IPS-11a (cell line): Measurements from ENCODE around the gene SRD5A3.

ENCODE experiments used
- H3K4me3 ChIP-seq: one replicate; pipeline ENCODE4 v1.5.1; 2013; ENCODE audit warnings: low read depth, low read length, control low read depth

SRD5A3 gene

DNA sequence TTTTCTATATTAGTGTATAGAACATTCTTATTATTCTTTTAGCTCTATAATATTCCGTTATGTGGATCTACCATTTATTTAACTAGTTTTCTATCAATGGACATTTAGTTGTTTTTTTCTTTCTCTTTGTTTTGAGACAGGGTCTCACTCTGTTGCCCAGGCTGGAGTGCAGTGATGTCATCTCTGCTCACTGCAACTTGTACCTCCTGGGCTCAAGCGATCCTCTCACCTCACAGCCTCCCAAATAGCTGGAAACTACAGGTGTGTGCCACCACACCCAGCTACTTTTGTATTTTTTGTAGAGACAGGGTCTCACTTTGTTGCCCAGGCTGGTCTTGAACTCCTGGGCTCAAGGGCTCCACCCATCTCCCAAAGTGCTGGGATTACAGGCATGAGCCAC lies 60.5 kb downstream of the SRD5A3 start:
- H3K4me3 ChIP-seq = no peak overlapping the region

DNA sequence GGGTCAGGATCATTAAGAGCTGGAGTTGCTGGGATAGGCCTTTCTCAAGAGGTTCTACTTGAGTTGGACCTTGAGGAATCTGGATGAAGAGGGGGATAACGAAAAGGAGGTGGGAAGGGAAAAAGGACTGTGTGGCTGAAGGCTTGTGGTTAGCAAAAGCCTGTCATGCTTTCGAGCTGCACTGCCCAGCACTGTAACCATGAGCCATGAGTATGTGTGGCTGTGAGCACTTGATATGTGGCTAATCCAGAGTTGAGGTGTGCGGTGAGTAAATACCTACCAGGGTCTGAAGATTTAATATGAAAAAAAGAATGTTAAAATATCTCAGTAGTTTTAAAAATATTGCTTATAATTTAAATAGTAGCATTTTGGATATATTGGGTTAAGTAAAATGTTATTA lies 61.1 kb downstream of the SRD5A3 start:
- no peak overlapping the region for H3K4me3 ChIP-seq

DNA sequence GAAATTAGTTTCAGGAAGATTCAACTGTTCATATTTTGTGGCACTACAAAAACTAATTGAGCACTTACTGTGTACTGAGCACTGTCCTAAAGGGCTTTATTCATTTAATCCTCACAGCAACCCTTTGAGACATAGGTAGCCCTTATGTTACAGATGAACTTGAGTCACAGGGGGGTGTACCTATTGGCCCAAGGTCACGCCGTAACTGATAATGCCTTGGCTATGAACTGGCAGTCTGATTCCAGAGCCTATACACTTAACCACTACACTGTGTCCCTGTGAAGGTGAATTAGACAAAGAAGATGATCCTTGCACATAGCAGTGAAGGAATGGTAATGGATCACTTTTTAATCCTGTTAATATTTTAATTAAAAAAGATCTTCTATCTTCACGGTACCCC lies 61.7 kb downstream of the SRD5A3 start:
- H3K4me3 ChIP-seq = no peak overlapping the region

DNA sequence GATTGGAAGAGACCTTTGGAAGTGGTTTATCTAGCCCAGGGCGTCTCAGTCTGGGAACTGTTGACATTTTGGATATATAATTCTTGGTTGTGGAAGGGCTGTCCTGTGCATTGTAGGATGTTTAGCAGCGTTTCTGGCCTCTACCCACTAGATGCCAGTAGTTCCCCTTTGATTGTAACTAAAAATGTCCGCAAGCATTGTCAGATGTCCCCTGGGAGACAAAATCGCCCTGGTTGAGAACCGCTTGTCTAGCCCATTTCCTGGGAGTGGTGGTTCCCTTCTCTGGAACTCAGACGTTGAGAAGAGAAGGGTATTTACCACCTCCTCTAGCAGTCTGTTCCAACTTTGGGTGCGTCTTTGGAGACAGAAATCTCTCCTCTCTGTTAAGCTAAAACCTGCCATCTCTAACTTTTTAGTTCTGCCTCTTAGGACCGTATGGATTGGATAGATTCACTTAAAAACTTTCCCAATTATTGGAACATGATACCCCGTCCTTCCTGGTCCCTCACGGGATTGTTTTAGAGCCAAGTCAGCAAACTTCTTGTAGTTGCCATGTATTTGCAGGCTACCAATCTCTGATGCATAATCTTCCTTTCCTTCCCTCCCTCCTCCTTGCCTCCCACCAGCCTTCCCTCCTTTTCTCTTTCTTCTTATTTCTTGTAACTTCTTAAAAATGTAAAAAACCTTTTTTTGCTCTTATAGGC lies 63.6 kb downstream of the SRD5A3 start:
- no peak overlapping the region for H3K4me3 ChIP-seq

DNA sequence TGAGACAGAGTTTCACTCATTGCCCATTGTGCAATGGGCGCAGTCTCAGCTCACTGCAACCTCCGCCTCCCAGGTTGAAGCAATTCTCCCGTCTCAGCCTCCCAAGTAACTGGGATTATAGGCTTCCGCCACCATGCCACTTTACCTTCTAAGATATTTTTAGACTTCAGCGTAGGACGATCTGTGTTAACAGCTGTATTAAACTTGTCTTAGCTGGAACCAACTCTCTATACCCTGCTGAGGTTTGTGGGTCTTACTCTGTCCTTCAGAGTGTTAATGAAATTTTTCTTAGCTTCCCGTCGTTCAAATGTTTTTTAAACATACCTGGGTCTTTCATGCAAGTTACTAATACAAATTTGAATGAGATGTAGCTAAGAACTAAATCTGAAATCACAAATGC lies 64.4 kb downstream of the SRD5A3 start:
- no peak overlapping the region for H3K4me3 ChIP-seq

DNA sequence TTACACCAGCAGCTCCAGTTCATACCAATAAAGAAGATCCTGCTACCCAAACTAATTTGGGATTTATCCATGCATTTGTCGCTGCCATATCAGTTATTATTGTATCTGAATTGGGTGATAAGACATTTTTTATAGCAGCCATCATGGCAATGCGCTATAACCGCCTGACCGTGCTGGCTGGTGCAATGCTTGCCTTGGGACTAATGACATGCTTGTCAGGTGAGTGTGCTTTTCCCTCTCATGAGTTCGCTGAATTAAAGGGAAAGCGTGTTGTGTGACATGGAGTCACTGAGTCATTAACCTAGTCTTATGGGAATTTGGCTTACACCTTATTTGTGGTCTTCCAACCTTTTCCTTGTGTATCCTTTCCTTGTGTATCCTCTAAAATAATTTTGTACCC lies 65.6 kb downstream of the SRD5A3 start:
- no peak overlapping the region for H3K4me3 ChIP-seq

DNA sequence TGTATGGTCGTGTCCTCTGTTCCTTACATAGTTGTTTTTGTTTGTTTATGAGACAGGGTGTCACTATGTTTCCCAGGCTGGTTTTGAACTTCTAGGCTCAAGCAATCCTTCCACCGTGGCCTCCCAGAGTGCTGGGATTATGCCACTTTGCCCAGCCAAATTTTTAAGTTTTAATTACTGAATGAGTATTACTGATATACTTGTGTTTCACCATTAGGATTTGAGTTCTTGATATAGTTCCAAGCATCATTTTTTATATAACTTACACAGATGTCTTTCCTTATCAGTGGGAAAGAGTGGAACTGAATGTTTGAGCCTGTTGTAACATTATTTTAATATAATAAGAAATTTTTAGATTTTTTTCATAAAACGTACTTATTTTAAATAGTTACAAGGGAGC lies 70.1 kb downstream of the SRD5A3 start:
- H3K4me3 ChIP-seq = no peak overlapping the region
